NCI-H1930 (cell line): ENCODE data around the gene PIGQ.

Experiments
- DNase-seq, 2 experiments: peaks; one replicate each; lab custom pipeline; 2025; lab: John Stamatoyannopoulos, UW

The PIGQ gene

DNA sequence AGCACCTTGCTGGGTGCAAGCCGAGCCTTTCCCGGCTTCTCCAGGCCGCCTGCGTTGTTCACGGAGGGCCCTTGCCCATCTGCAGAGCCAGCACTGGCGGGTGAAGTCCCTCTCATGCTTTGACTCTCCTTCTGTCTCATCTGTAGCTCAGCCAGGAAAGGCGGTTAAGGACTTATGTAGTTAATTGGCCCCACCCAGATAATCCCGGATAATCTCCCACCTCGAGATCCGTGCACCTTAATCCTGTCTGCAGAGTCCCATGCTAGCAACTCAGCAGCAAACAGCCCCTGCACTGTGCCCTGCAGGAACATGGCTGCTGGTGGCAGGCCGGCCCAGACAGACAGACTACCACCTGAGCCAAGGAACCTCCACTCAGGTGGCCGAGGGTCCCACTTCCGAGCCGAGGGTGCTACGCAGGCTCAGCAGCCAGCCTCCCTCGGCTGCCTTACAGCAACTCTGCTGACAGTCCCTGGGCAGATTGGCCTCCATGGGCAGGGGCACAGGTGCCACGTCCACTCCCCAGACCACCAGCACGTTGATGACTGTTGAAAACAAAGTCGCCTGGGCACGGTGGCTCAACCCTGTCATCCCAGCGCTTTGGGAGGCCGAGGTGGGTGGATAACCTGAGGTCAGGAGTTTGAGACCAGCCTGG is 37.0 kb downstream of the PIGQ start:
- DNase-seq, result no peak

DNA sequence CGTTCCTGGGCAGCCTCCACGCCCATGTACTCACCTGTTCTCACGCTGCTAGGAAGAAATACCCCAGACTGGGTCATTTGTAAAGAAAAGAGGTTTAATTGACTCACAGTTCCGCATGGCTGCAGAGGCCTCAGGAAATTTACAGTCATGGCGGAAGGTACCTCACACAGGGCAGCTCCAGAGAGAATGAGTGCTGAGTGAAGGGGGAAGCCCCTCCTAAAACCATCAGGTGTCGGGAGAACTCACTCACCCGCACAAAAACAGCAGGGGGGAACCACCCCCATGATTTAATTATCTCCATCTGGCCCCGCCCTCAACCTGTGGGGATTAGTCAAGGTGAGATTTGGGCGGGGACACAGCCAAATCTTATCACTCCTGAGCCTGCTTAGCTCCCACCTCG is 38.3 kb downstream of the PIGQ start:
- DNase-seq, result no peak

DNA sequence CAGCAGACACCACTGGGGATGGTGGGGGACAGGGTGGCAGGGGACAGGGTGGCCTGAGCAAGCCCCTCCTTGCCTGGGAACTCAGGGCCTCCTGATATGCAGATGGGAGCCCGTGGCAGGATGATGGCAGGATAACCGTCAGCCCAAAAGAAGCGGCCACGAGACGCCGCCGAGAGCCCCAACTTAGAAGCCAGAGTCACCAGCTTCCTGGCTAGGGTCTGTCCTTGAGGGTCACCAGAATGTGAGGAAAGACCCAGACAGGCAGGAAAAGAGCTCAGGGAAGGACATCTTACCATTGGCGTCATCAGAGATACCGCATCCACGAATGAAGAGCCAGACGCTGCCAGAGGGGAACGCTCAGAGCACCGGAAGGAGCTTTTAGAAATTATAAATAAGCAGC is 39.5 kb downstream of the PIGQ start:
- DNase-seq, result no peak

DNA sequence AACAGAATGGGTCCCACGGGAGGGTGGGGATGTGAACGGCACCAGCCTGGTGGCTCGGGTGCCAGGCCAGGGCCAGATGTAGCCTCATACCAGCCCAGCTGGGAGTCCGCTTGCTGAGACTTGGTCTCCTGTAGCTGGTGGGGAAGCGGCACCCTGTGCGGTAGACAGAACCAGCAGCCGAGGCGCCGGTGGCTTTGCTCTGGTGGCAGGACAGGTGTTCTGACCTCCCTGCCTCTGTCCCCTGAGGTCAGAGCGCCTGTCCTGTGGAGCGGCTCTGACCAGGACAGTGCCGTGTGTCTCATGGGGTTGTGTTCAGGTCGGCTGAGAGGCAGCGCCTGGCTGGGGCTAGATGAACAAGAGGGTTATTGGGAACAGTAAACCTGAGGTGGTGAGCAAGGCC is 40.2 kb downstream of the PIGQ start:
- no peak for DNase-seq

DNA sequence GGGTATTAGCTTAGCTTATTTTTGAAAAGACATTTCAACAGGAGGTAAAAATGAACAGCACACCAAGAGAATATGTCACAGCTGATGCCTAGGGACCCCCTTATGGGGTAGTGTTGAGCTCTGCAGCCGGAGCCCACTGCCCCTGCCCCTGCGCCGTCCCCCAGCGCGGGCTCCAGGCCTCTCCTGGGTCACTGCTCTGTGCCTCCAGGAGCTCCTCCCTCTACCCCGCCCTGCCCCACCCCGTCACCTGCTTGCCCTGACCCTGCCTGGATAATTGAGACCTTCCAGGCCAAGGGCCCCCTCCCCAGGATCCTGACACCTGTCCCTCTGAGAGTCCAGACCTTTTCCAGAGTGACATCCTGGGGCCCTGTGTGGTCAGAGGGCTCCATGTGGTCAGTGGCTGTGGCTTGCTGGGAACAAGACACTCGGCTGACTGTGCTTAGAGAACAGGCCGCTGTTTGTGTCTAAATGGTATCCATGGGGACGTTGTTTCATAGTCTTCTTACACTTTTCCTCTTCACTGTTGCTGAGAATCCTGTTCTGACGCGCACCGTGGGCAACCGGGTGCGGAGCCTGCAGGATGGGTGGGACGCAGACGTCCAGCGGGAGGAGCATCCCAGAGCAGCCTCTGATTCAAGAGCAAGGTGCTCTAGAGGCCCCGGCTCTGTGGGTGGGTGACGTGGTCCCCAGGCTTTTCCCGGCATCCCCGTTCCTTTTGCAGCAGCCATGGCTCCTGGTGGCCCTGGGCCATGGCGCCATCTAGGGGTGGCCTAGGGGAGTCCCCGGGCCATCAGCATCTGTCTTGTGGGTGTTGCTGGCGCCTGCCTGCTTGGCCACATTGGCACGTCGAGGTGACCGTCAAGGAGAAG is 41.0 kb downstream of the PIGQ start:
- no peak for DNase-seq

DNA sequence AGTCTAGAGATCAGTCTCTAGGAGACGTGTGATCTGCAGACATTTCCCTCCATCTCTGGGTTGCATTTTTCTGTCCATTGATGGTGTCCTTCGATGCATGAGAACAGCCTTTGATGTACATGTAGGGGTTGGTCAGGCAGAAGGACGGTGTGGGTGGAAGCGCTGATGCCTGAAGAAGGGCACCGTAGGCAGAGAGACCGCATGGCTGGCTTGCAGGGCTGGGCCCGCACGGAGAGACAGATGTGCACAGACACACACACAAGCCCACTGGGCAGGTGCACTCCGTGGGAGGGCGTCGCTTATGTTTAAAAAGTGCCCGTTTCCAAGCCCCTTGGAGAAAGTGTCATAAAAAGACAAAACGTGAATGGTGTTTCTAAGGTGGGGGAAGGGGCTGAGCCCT is 45.4 kb downstream of the PIGQ start:
- DNase-seq, result no peak

DNA sequence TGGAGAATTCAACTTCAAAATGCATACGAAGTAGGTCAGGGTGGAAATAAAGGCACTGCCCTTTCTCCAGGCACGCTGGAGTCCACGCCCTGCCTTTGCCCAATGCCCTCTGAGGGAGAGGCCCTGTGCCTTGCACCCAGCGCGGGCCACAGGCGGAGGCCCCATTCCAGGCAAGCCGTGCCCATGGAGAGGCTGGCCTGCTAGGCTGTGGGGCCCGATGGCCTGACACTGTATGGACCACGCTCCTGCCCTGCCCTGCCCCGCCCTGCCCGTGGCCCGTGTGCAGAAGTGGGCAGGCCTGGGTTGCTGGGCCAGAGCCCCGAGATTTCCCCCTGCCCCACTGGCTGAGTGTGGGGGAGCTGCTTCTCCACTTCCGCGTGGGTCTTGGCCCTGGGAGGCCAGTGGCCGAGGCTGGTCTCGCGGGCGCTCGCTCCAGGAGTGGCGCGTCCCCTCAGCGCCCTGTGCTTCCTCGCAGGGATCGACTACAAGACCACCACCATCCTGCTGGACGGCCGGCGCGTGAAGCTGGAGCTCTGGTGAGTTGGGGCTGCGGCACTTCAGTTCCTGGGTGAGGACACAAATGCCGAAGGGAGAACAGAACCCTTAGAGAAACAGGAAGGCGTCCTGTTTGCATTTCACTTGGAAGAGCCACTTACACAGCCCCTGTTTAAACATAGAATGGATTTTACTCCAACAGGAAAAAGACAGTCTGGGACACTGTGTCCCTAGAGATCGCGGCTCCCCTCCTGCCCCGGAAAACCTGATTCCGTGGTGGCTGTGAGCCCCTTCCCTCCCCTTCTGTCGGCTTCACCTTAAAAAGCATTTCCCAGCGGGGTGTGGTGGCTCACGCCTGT is 47.2 kb downstream of the PIGQ start:
- no peak for DNase-seq

DNA sequence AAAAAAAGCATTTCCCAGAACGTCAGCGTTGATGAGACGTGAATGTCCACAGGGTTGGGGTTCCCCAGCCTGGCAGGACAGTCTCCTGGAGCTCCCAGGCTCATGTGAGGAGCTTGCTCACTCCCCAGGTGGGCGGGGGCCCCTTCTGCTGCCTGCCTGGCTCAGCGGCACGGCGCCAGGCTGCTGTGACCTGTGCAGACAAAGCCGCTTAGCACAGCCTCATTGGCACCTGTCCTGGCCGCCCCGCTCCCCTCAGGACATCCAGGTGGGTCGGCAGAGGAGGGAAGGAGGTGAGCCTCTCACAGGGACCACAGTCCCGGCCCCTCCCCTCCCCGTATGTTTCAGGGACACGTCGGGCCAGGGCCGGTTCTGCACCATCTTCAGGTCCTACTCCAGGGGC is 48.1 kb downstream of the PIGQ start:
- DNase-seq, result no peak

DNA sequence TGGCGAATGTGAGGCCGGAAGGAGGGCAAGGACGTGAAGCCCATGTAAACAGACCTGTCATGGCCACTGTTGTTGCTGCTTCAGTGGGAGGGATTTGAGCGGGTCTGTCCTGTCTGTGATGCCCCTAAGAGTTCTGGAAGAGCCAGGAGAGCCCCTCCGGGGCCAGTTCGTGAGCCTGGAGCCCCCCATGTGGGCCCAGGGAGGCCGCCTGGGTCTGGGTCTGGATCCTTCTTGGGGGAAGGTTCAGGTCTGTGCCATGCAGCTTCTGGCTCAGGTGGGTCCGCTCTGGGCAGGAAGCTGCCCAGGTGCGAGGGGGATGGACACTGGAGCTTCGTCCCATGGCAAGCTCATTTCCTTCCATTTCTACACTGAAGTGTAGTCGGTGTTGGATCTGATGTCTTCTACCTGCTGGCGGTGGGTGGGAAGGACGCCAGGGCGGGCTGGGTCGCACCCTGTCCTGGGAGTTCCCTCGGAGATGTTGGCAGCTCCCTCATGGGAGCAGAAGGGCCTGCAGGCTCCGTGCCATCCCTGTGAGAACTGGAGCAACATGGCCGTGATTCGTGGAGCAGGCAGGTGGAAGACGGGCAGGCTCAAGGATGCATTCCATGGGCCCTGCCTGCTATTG is 49.8 kb downstream of the PIGQ start:
- no peak for DNase-seq

DNA sequence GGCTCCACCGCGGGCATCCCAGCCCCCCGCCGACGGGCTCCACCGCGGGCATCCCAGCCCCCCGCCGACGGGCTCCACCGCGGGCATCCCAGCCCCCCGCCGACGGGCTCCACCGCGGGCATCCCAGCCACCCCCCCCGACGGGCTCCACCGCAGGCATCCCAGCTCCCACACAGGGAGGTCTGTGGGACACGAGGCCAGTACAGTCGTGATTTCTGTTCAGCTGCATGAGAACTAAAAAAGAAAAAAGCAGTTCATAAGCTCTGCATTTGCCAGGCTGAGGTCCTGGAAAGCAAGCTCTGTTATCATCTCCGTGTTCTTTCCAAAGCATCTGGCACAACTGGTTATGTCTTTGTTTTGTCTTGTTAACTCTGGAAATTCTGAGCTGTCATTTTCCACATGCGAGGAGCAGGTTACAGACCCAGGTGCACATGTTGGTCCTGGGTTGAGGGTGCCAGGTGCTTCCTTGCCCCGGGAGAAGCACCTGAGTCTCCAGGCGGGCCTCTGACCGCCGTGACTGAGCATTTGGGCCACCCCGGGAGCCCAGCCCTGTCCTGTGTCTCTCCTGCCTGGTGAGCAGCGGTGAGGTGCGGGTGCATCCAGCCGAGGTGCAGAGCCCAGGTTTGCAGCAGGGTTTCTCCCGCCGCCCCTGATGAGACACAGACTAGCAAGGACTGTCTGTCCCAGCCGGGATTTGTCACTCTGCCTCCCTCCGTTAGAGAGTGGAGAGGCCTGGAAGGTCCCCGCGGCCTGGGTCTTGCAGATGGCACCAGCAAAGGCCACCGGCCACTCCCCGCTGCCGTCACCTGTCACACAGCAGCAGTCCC is 51.1 kb downstream of the PIGQ start:
- no peak for DNase-seq

DNA sequence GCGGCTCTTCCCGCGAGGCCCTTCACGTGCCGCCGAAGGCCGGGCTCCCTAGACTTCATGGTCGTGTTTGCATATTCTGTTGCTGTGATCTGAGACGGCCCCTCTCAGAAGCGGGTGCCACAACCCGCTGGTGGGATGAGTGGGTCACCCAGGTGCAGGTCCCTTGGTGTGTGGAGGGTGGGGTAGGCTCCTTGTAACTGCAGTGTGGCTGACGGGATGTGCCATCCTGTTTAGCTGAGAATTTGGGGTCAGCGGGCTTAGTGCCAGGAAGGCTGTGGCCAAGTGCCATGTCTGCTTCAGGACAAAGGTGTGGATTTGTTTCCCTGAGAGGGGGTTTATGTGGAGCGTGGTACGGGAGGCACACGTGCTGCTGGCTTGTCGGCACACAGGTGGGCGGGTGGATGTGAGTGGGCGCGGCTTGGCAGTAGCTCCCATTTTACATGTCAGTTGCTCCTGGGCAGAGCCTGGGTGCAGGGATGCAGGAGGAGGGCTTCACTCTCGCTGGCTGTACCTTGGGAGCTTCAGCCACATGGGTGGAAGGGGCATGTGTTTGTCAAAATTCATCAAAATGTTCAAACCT is 51.8 kb downstream of the PIGQ start:
- DNase-seq, result no peak

DNA sequence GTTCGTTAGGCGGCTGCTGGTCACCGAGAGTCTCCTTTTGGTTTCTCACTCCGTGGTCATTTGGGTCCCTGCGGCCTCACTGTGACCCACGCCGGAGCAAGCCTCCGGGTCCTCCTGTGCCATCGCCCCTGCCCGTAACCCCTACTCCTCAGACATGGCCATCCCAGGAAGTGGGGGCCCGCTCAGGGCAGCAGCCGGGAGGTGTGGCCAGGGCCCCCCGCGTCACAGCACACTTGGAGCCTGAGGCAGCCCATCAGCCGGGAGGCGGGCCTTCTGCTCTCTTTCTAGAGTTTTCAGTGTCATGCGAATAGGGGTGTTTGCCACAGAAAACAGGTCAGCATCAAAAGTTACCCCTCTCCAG is 53.1 kb downstream of the PIGQ start:
- no peak for DNase-seq

DNA sequence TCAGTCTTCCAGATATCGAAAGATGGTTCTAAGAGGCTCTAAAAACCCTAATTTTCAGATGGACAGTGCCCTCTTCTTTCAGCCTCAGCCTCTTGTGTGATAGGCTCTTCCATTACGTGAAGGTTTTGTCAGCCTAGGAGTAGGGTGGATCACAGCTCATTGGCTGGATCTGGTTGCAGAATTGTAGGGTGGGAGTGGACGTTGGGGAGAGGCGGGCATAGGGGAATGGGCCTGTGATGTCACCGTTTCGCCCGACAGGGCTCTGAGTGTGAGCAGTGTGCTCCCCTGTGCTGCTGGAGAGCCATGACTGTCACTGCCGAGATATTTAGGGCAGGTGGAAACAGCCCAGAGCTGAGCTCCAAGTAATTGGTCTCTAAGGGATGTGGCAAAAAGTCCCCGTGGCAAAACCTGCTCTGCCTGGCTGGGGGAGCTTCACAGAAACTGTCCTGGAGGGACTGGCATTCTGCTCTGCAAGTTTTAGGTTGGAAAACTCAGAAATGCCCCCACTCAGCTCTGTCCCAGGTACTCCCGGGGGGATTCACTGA is 54.8 kb downstream of the PIGQ start:
- no peak for DNase-seq

DNA sequence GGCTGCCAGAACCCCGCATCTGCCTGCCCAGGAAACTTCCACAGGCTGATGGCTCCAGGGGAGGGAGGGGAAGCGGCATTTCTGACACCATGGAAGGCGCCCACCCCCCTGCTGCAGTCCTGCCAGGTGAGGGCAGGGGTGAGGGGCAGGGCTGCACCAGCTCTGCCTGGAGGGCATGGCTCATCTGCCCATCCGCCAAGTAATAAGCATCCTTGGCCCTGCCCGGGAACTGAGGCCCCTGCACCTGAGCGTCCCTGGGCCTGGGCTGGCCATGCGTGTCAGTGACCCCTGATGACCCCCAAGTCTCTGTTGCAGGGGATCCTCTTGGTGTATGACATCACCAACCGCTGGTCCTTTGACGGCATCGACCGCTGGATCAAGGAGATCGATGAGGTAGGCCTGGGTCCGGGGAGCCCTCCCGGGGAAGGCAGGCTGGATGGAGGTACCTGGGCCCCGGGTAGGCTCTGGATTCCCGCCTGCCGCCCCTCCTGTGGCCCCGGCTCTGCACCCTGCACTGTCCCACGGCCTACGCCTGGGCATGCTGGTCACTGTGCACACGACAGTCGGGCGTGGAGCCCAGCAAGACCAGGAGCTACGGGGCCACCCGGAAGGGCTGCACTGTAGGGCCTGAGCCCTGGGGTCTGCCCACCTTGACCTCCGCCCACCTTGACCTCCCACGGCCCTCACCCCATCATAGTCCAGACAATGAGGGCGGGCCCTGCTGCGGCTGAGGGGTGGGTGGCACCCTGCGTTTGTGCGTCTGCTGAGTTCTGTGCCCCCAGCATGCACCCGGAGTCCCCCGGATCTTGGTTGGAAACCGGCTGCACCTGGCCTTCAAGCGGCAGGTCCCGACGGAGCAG is 55.6 kb downstream of the PIGQ start:
- no peak for DNase-seq

DNA sequence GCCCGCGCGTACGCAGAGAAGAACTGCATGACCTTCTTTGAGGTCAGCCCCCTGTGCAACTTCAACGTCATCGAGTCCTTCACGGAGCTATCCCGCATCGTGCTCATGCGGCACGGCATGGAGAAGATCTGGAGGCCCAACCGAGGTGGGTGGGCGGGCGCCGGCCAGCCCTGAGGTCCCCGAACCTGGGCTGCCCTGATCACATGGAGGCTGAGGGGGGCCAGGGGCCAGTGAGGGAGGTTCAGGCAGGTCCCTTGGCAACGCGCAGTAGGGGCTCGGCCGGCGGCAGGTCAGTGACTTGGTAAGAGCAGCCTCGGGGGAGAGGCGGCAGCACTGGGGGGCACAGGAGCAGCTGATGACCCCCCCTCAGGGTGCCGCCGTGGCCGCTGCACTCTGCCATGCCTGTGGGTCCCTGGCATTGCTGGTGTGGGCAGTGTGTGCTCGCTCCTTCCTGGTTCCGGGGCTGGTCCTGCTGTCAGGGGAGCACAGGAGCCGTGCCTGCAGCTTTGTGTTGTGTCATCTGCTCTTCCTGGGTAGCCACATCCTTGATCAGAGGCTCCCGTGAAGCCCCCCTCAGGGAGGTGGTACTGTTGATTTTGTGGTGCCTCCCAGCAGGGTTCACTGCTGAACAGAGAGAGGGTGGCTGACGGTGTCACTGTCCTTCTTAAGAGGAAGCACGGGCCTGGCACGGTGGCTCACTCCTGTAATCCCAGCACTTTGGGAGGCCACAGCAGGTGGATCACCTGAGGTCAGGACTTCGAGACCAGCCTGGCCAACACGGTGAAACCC is 56.4 kb downstream of the PIGQ start:
- no peak for DNase-seq

DNA sequence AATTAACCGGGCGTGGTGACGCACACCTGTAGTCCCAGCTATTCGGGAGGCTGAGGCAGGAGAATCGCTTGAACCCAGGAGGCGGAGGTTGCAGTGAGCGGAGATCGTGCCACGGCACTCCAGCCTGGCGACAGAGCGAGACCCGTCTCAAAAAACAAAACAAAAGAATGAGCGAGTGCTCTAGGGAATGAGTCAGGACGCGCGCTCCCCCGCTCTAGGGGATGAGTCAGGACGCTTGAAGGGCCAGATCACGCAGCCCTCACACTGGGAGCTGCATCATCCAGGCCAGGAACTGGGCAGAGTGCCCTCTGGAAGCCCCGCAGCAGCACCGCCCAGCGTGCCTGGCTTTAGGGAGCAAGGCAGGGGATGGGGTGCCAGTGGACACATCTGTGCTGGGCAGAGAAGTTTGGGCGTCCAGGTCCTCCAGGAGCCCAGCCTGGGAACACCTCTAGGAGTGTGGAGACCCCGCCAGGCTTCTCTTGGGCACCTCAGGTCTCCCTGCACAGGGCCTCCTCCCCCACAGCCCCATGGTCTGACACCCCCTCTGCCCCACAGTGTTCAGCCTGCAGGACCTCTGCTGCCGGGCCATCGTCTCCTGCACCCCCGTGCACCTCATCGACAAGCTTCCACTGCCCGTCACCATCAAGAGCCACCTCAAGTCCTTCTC is 57.2 kb downstream of the PIGQ start:
- no peak for DNase-seq

DNA sequence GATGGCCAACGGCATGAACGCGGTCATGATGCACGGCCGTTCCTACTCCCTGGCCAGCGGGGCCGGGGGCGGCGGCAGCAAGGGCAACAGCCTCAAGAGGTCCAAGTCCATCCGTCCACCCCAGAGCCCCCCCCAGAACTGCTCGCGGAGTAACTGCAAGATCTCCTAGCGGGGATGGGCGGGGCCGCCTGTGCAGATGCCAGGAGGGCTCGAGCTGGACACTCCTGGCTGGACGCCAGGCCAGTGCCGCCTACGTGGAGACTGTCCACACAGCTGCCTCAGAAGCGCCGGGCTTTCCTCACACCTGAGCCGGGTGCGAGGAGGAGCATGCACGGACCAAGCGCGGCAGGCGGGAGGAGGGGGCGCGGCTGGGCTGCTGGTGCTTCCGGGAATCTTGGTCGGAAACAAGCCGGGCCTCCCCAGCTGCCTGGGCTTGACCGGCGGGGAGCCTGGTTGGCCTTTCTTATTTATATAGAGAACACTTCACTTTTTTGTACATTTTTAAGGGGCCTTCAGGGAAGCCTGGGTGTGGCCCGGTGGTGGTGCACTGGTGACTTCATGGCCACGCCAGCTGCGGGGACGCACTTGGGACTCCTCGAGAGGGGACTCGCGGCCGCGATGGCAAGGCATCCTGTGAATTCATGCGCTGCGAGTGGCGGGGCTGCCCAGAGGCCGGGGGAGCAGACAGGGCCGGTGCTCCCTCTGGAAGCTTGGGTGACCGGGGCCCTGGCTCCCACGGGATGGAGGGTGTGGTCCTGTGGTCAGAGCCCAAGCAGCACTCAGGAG is 57.9 kb downstream of the PIGQ start:
- DNase-seq, result no peak
